A673 (cell line): ENCODE results near the gene HDAC1.

Source experiments
- CTCF ChIP-seq: fragments of 300-800, 200-600 bp; sonication (generic); conservative IDR thresholded peaks from 2 replicates; pipeline ENCODE4 v1.5.1; 2017; ENCODE audit warnings: low read depth, mild to moderate bottlenecking, antibody characterized with exemption, low read length, moderate library complexity, mixed read lengths
- EZH2 ChIP-seq: fragments of 200-600 bp; sonication (generic); IDR thresholded peaks from 2 replicates; pipeline ENCODE4 v1.6.1; 2017; ENCODE audit warnings: borderline replicate concordance, low read depth, mild to moderate bottlenecking, mixed read lengths, antibody characterized with exemption, low read length; ENCODE audit not compliant: poor library complexity, severe bottlenecking

- TF ChIP-seq CTCF = no peak
- TF ChIP-seq EZH2 = no peak
Observed at GRCh38 chr1:32367912-32368635, 76.2 kb downstream of the HDAC1 start.
